Activated T-helper 2 cell treated with anti-CD3 and anti-CD28 coated beads, Interferon-gamma antibody, Interleukin-2, Interleukin-4, amounts not matched to agents 10 μg/mL and 5 μg/mL and 100 μg/mL, durations not matched to agents 14 hours and 24 hours and 36 hours (primary cell): Measurements from ENCODE around the gene ROM1. TPM values are rescaled to one million over a fixed set of nuclear protein-coding genes. Genes with fewer than 3 reads are reported as not detected.
"Not testable (repeated sequence)": the region's sequence is repeated elsewhere in the genome, so short reads cannot be mapped to it uniquely, and the experiment has no call there.

Experiments
- DNase-seq: peaks from one replicate; pipeline ENCODE4 v3.0.0; 2021; ENCODE audit warnings: low spot score
- H3K27ac Mint-ChIP-seq: one replicate; pipeline ENCODE4 v1.8.0; 2021; ENCODE audit warnings: mixed read lengths
- H3K27me3 Mint-ChIP-seq: one replicate; pipeline ENCODE4 v1.8.0; 2021; ENCODE audit warnings: low read depth, mixed read lengths
- H3K36me3 Mint-ChIP-seq: one replicate; pipeline ENCODE4 v1.8.0; 2021; ENCODE audit warnings: low read depth, mixed read lengths
- H3K4me1 Mint-ChIP-seq: one replicate; pipeline ENCODE4 v1.8.0; 2021; ENCODE audit warnings: low read depth, mixed read lengths
- H3K4me3 Mint-ChIP-seq: one replicate; pipeline ENCODE4 v1.8.0; 2021; ENCODE audit warnings: low read depth, mild to moderate bottlenecking, moderate library complexity, mixed read lengths
- H3K9me3 Mint-ChIP-seq: one replicate; pipeline ENCODE4 v1.8.0; 2021; ENCODE audit warnings: mixed read lengths
- intact Hi-C: fragments of 100-400 bp; cut with micrococcal nuclease; formaldehyde crosslinking; loops from one replicate; pipeline ENCODE4 v1.15.1; 2023
- total RNA-seq: library from RNA; stranded (reverse); gene quantifications from 2 replicates; pipeline ENCODE4 v1.2.3, GENCODE V29; 2022

The ROM1 gene
- total RNA-seq, 1 donor from 2014 or later = 2.8 TPM

- Mint-ChIP-seq H3K36me3 (peaks cover 50% of the 10 kb centered on the region), H3K4me1 (peaks cover 24% of the 10 kb centered on the region)
- H3K4me3 Mint-ChIP-seq, intact Hi-C loops, DNase-seq, H3K27ac Mint-ChIP-seq, H3K27me3 Mint-ChIP-seq, H3K9me3 Mint-ChIP-seq: not testable (repeated sequence)
These were observed 3.9 kb downstream of the ROM1 start for GRCh38 chr11:62616957-62617356.

DNA sequence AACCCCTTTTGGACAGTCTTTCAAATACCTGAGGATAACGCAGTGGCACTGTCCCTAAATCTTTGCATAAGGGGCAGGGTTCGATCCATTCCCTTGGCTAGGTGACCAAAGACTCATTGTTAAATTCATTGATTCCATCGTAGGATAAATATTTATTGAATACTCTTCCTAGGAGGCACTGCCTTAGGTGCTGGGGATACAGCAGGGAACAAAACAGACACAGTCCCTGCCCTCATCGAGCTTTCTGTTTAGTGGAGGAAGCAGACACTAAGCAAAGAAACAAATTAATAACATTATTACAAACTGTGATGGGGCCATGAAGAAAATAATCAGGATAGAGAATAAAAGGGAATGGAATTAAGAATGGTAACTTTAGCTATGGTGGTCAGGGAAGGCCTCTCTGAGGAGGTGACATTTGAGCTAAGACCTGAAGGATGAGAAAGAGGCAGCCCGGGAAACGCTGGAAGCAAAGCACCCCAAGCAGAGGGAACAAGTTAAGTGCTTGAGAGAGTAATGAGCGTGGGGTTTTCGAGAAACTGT is 8.0 kb downstream of the ROM1 start:
- peaks cover 56% of the 10 kb centered on the region for H3K36me3 Mint-ChIP-seq
- intact Hi-C loops = loop anchor here (1.0 kb wide), 1 partner anchor 9 kb away; the partner anchor contains the start of gene EML3
- peak overlapping the region; percentile 93 for H3K4me3 Mint-ChIP-seq
- peaks cover 16% of the 10 kb centered on the region for H3K4me1 Mint-ChIP-seq
- H3K27ac Mint-ChIP-seq = peak overlapping the region; percentile 97
- no peak for DNase-seq
- H3K27me3 Mint-ChIP-seq = no peaks in the 10 kb centered on the region
- no peaks in the 10 kb centered on the region for H3K9me3 Mint-ChIP-seq

DNA sequence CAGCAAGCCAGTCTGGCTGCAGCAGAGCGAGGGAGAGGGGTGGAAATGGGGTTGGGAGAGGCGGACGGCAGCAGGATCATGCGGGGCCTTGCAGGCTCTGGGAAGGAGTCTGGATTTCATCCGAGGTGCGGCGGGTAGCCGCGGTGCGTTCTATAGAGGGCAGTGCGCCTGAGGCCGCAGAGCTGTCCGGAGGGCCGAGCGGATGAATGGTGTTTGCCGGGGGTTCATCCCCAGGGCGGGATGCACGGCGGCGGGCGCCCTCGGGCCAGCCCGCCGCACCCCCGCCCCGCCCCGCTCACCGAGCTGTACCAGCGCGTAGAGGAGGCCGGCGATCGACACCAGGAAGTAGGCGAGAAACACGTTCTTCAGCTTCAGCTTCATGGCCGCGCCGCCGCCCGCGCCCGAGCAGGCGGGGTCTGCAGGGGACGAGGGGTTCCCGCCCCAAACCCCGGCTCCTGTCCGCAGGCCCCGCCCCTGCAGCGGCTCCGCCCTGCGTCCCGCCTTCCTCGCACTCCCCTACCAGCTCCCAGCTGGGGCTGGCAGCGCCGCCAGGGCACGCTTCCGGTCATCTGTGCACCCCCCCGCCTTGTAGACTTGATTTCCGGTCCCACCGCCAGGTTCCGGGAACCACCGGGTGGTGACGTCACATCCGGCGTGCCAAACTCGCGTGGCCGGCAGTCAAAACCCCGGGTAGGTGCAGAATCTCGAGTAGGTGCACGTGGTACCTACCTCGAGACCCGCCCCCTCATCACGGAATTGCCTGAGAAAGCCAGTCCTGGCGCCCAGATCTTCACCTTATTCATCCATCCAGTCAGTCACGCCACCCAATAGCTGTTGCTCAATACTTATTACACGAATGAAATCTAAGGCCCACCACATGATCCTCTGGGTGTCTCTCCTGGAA is 8.8 kb downstream of the ROM1 start, which contains the start of gene B3GAT3:
B3GAT3 (minus strand) TSS at position 420 of the 904 bp plus-strand sequence; CDS start at position 381, 39 bp downstream.
- H3K4me3 Mint-ChIP-seq = peak within 1 kb of the TSS; percentile 93
- H3K27me3 Mint-ChIP-seq = no peaks in the 10 kb centered on the region
- peaks cover 56% of the 10 kb centered on the region for H3K36me3 Mint-ChIP-seq
- intact Hi-C loops = loop anchor here (1.0 kb wide), 3 partner anchors 10 to 31 kb away; partner anchors contain the start of genes EML3, GANAB and TUT1
- H3K4me1 Mint-ChIP-seq = peaks cover 16% of the 10 kb centered on the region
- peak; percentile 94 for DNase-seq
- H3K27ac Mint-ChIP-seq = peak within 1 kb of the TSS; percentile 97
- H3K9me3 Mint-ChIP-seq = no peaks in the 10 kb centered on the region

- H3K27me3 Mint-ChIP-seq = no peaks in the 10 kb centered on the region
These were observed 9.5 kb downstream of the ROM1 start for GRCh38 chr11:62622476-62623089.

GRCh38 chr11:62627713-62628112 is 14.7 kb downstream of the ROM1 start:
- Mint-ChIP-seq H3K4me3 (no peak overlapping the region), H3K27ac (no peak overlapping the region), H3K27me3 (no peaks in the 10 kb centered on the region), H3K9me3 (no peaks in the 10 kb centered on the region), H3K4me1 (no peaks in the 10 kb centered on the region), H3K36me3 (peaks cover 74% of the 10 kb centered on the region)
- no peak for DNase-seq
- intact Hi-C loops = no loop called here

More at GRCh38 chr11:62622476-62623089, 9.5 kb downstream of the ROM1 start:
- Mint-ChIP-seq H3K36me3 (peaks cover 54% of the 10 kb centered on the region), H3K9me3 (no peaks in the 10 kb centered on the region), H3K4me1 (peaks cover 16% of the 10 kb centered on the region), H3K4me3 (peak overlapping the region; percentile 93), H3K27ac (peak overlapping the region; percentile 97)
- no peak for DNase-seq
- intact Hi-C loops = loop anchor here (1.0 kb wide), 2 partner anchors 24 to 31 kb away; partner anchors contain the start of genes GANAB and TUT1

DNA sequence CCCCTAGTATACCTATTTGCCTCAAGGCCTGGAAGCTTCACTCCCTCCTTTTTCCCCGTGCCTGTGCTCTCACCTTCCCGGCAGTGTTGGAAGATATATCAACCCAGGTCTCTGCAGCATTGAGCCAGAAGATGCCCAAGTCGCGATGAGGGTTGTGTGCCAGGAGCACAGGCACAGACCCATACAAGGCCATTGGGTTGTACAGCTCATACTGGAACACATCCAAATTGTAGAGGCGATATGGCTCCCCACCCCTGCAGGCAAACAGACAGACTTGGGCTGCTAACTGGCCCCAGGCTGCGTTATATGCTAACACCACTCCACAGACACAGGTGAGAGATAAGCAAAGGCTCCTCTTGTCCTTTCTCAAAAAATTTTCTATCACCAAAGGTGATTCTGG is 19.4 kb downstream of the ROM1 start:
- Mint-ChIP-seq H3K36me3 (peaks cover 81% of the 10 kb centered on the region), H3K4me3 (no peak overlapping the region), H3K4me1 (peaks cover 8% of the 10 kb centered on the region), H3K27me3 (no peaks in the 10 kb centered on the region), H3K9me3 (no peaks in the 10 kb centered on the region), H3K27ac (no peak overlapping the region)
- DNase-seq = no peak
- intact Hi-C loops = no loop called here

- H3K9me3 Mint-ChIP-seq = no peaks in the 10 kb centered on the region
- peak overlapping the region; percentile 22 for H3K27ac Mint-ChIP-seq
- no peak for DNase-seq
- H3K4me1 Mint-ChIP-seq = peaks cover 34% of the 10 kb centered on the region
- peaks cover 49% of the 10 kb centered on the region for H3K36me3 Mint-ChIP-seq
- H3K4me3 Mint-ChIP-seq = peak overlapping the region; percentile 37
- H3K27me3 Mint-ChIP-seq = no peaks in the 10 kb centered on the region
- intact Hi-C loops = no loop called here
These were observed 31.2 kb downstream of the ROM1 start for GRCh38 chr11:62644220-62644619.

DNA sequence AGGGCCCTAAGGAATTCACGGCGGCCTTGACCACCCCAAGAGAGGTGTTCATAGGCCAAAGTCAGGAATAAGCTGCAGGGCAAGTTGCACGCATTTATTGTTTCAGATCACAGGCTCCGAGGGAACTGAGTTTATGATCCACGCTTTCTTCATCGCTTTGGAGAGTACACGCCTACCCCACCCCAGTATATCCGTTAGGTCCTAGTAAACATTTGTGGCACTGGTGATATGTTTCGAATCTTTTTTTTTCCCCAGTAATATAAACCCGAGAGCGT is 32.6 kb downstream of the ROM1 start:
- Mint-ChIP-seq H3K9me3 (no peaks in the 10 kb centered on the region), H3K4me1 (peaks cover 26% of the 10 kb centered on the region), H3K27me3 (no peaks in the 10 kb centered on the region), H3K27ac (peak overlapping the region; percentile 97), H3K4me3 (peak overlapping the region; percentile 98), H3K36me3 (peaks cover 45% of the 10 kb centered on the region)
- intact Hi-C loops = no loop called here
- DNase-seq = no peak

DNA sequence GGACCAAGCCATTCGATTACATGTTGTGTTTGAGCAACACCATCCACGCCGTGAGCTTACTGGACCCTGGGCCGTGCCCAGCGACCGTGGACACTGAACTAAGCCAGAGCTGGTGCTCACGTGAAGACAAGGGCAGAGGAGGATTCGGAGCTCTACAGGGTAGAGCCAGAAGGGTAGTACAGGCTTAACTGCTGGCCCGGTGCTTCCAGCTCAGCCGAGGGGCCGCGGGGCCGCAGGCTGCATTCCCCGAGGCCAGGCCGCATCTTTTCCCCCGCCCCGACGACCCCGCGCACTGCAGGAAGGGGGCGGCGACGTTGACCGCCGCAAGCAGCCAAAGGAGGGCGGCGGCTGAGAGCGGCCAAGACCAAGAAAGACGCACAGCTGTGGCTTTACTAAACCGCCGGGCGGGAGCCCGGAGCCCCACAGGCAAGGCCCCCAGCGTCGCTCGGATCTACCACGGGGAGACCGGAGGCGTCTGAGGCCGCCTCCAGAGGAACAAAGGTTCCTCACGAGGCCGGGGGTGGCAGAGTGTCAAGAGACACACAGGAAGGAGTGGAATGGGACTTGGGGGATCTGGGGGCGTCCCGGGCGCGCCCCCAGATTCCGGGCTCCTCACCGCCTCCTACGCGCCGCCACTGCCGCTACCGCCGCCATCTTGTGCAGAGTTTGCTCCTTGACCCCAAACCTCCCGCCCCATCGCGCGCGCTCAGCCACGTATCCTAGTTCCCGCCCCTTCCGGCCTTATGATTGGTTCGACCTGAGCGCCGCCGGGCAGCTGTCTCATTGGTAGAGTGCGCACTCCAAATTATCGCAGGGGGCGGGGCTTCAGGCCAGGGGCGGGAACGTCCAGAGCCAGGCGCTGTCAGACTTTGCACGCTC is 33.1 kb downstream of the ROM1 start, which contains the start of gene GANAB:
GANAB (minus strand) TSS at position 668 of the 879 bp plus-strand sequence; CDS start at position 654, 14 bp downstream.
- intact Hi-C loops = loop anchor here (1.0 to 2.0 kb wide), 5 partner anchors 19 to 63 kb away; partner anchors contain the start of genes C11orf98, CSKMT, TUT1 and UQCC3
- Mint-ChIP-seq H3K9me3 (no peaks in the 10 kb centered on the region), H3K4me1 (peaks cover 22% of the 10 kb centered on the region), H3K27ac (peak within 1 kb of the TSS; percentile 97), H3K27me3 (no peaks in the 10 kb centered on the region), H3K4me3 (peak within 1 kb of the TSS; percentile 98), H3K36me3 (peaks cover 43% of the 10 kb centered on the region)
- DNase-seq = peak; percentile 98

DNA sequence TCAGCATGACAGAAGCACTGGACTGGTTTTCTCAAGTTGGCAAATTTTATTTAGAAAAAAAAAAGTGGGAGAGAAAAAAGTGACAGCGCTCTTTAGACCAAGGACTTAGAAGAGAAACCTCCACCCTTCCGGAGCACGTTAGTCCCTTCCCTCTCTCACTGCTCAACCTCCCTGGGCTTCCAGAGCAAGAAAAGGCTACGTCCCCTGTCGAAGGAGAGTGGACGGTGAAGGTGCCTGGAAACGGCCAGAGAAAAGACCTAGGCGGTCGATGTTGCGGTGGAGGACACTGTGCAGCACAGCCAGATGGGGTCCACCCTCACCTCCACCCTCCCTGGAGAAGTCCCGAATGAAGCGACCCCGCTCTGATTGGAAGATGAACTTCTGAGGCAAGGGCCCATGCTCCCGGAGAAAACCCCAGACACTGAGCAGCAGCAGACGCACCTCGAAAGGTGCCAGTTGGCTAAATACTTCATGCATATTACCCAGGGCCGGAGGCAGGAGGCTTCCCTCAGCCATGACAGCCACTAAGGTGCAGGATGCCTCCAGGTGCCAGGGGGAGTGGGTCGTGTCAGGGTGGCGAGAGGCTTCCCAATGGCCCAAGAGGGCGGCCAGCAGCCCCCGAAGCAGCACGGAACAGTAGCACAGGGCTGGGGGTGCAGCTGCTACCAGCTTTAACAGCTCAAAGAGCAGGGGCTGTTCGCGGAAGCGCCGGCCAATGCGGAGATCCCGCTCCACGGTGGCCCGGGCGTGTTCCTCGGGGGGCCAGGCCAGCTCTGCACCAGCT is 34.0 kb downstream of the ROM1 start:
- H3K36me3 Mint-ChIP-seq = peaks cover 40% of the 10 kb centered on the region
- no peaks in the 10 kb centered on the region for H3K27me3 Mint-ChIP-seq
- DNase-seq = no peak
- H3K4me1 Mint-ChIP-seq = peaks cover 21% of the 10 kb centered on the region
- H3K9me3 Mint-ChIP-seq = no peaks in the 10 kb centered on the region
- intact Hi-C loops = loop anchor here (1.0 to 2.0 kb wide), 5 partner anchors 18 to 62 kb away; partner anchors contain the start of genes C11orf98, CSKMT, TUT1 and UQCC3
- peak overlapping the region; percentile 97 for H3K27ac Mint-ChIP-seq
- H3K4me3 Mint-ChIP-seq = peak overlapping the region; percentile 98

DNA sequence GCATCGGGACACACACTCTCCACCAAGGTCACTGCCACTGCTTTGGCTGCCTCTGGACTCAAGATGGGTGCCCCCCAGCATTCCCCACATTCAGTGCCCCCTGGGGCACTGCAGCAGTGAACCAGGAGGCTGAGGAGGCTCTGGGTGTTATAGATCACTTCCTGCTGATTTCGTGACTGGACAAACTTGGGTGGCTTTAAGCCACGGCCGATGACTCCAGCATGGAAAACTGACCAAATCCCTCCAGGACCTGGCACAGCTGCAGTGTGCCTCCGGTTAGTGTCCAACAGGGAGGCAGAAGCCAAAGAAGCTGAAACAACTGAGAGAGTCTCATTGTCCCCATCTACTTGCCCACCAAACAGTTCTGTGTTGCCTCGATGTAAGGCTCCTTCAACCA is 34.5 kb downstream of the ROM1 start:
- no peaks in the 10 kb centered on the region for H3K9me3 Mint-ChIP-seq
- no peak overlapping the region for H3K27ac Mint-ChIP-seq
- H3K36me3 Mint-ChIP-seq = peaks cover 42% of the 10 kb centered on the region
- H3K4me1 Mint-ChIP-seq = peaks cover 23% of the 10 kb centered on the region
- no peak overlapping the region for H3K4me3 Mint-ChIP-seq
- intact Hi-C loops = loop anchor here (2.0 kb wide), 2 partner anchors 17 to 57 kb away; partner anchors contain the start of genes C11orf98, CSKMT and TUT1
- H3K27me3 Mint-ChIP-seq = no peaks in the 10 kb centered on the region
- no peak for DNase-seq
